Small intestine (tissue), 7 donors: ENCODE data around the gene DNALI1. TPM values are rescaled to one million over a fixed set of nuclear protein-coding genes. Genes with fewer than 3 reads are reported as not detected.
"Not testable (repeated sequence)": the region's sequence is repeated elsewhere in the genome, so short reads cannot be mapped to it uniquely, and the experiment has no call there.

Experiments used
- DNase-seq, 2 donors: peaks; one replicate each; pipeline versions ENCODE4 v3.0.0 to v3.0.0-alpha.2; 2013
- FAIRE-seq: peaks from 2 replicates; lab custom pipeline; 2012; peaks lifted over from hg19 to GRCh38; lab: Jason Lieb, UNC
- H3K27ac ChIP-seq, 3 donors: one replicate each; pipeline ENCODE4 v1.5.1; 2013; ENCODE audit warnings: low read length in 2 of 3, mild to moderate bottlenecking in 2 of 3, control low read depth in 1 of 3, inconsistent platforms in 1 of 3, low read depth in 1 of 3, moderate library complexity in 1 of 3
- H3K27me3 ChIP-seq, 3 donors: one replicate each; pipeline ENCODE4 v1.6.1; 2013; ENCODE audit warnings: low read length in 3 of 3, inconsistent platforms in 1 of 3; ENCODE audit not compliant: control insufficient read depth in 3 of 3, insufficient read depth in 3 of 3
- H3K36me3 ChIP-seq, 3 donors: one replicate each; pipeline ENCODE4 v1.6.1; 2013; ENCODE audit warnings: low read length in 3 of 3, inconsistent platforms in 1 of 3, low read depth in 1 of 3, mild to moderate bottlenecking in 1 of 3, moderate library complexity in 1 of 3; ENCODE audit not compliant: control insufficient read depth in 3 of 3, insufficient read depth in 2 of 3
- H3K4me1 ChIP-seq, 3 donors: one replicate each; pipeline ENCODE4 v1.6.1; 2013; ENCODE audit warnings: low read length in 2 of 3, inconsistent platforms in 1 of 3, low read depth in 1 of 3, mild to moderate bottlenecking in 1 of 3, moderate library complexity in 1 of 3; ENCODE audit not compliant: control insufficient read depth in 3 of 3, insufficient read depth in 2 of 3
- H3K4me3 ChIP-seq, 3 donors: one replicate each; pipeline ENCODE4 v1.5.1; 2013; ENCODE audit warnings: low read length in 3 of 3, control low read depth in 1 of 3, inconsistent platforms in 1 of 3, low read depth in 1 of 3, mild to moderate bottlenecking in 1 of 3, moderate library complexity in 1 of 3
- H3K9me3 ChIP-seq, 2 donors: one replicate each; pipeline ENCODE4 v1.6.1; 2013; ENCODE audit warnings: low read depth in 1 of 2, low read length in 1 of 2; ENCODE audit not compliant: control insufficient read depth in 2 of 2, insufficient read depth in 1 of 2
- WGBS, 3 donors: extraction: QIAGEN DNeasy Blood & Tissue Kit; methylation state at CpG; one replicate each; pipeline ENCODE4 v1.1.7; 2013; 5-methylcytosine and 5-hydroxymethylcytosine counted together
- polyA plus RNA-seq, 4 donors: library from polyadenylated mRNA; stranded (reverse) in 3 of 4; unstranded in 1 of 4; fragments of 200-250 nt in 3 of 4; fragments of 120-200 nt in 1 of 4; gene quantifications; one replicate each; pipeline versions ENCODE4 v1.2.1 to v1.2.3, GENCODE V29; 2013
- donor health status: healthy with polysubstance abuse.
- donor health status: control.
- donor health status: control.
- donor health status: Bipolar disorder and iron deficiency.
- donor health status: healthy.

The DNALI1 gene
- polyA plus RNA-seq, 4 donors: 1.6 to 30.0 (median 3.8) TPM

GRCh38 chr1:37518241-37518640, 38.5 kb upstream of the DNALI1 start:
- not testable (repeated sequence) for H3K9me3 ChIP-seq, DNase-seq, H3K27me3 ChIP-seq, H3K27ac ChIP-seq, FAIRE-seq, H3K4me3 ChIP-seq, H3K36me3 ChIP-seq, H3K4me1 ChIP-seq
- WGBS, 3 donors: 96 to 98% (median 97%) methylated on average over 9 to 29 of the region's 31 CpGs

- not testable (repeated sequence) for FAIRE-seq, H3K27me3 ChIP-seq, H3K36me3 ChIP-seq, H3K4me1 ChIP-seq, DNase-seq, H3K9me3 ChIP-seq, H3K27ac ChIP-seq
- peak overlapping the region in 1 of 3 donors; percentile 16 for H3K4me3 ChIP-seq
- WGBS, 3 donors: 73 to 81% (median 74%) methylated on average over 15 of the region's 15 CpGs
These were observed 37.8 kb upstream of the DNALI1 start for GRCh38 chr1:37518929-37519328.

GRCh38 chr1:37519613-37520012, 37.1 kb upstream of the DNALI1 start:
- no peak for FAIRE-seq
- Histone ChIP-seq H3K9me3 (no peaks in the 10 kb centered on the region), H3K36me3 (no peaks in the 10 kb centered on the region), H3K4me1 (peaks cover 0 to 4% (median 0%) of the 10 kb centered on the region in 3 donors), H3K27me3 (no peaks in the 10 kb centered on the region), H3K27ac (no peak overlapping the region), H3K4me3 (peak overlapping the region in 1 of 3 donors; percentile 16)
- no peak for DNase-seq

GRCh38 chr1:37529888-37530287, 26.9 kb upstream of the DNALI1 start:
- FAIRE-seq, H3K4me3 ChIP-seq: not testable (repeated sequence)

GRCh38 chr1:37532418-37533156, 24.2 kb upstream of the DNALI1 start:
- WGBS, 3 donors: 94 to 97% (median 94%) methylated on average over 4 of the region's 4 CpGs
- not testable (repeated sequence) for DNase-seq

More at GRCh38 chr1:37529888-37530287, 26.9 kb upstream of the DNALI1 start:
- H3K4me1 ChIP-seq, H3K27me3 ChIP-seq, H3K27ac ChIP-seq, H3K36me3 ChIP-seq, H3K9me3 ChIP-seq, DNase-seq: not testable (repeated sequence)
- 64 to 82% (median 73%) methylated on average over 1 of the region's 1 CpG for WGBS, 3 donors

GRCh38 chr1:37533317-37534093, 23.2 kb upstream of the DNALI1 start:
- DNase-seq (no peak), FAIRE-seq (no peak)
- Histone ChIP-seq H3K27ac (no peak overlapping the region), H3K36me3 (peaks cover 3 to 7% (median 5%) of the 10 kb centered on the region in 3 donors), H3K4me3 (no peak overlapping the region), H3K4me1 (peaks cover 0 to 3% (median 0%) of the 10 kb centered on the region in 3 donors), H3K9me3 (no peaks in the 10 kb centered on the region), H3K27me3 (no peaks in the 10 kb centered on the region)
- 83 to 92% (median 89%) methylated on average over 4 of the region's 4 CpGs for WGBS, 3 donors

More at GRCh38 chr1:37532418-37533156, 24.2 kb upstream of the DNALI1 start:
- H3K9me3 ChIP-seq, H3K27me3 ChIP-seq, H3K27ac ChIP-seq, H3K4me1 ChIP-seq, FAIRE-seq, H3K36me3 ChIP-seq, H3K4me3 ChIP-seq: not testable (repeated sequence)

GRCh38 chr1:37537378-37537777, 19.4 kb upstream of the DNALI1 start:
- DNase-seq: no peak
- H3K27ac ChIP-seq: no peak overlapping the region
- WGBS, 3 donors: 74 to 87% (median 80%) methylated on average over 2 of the region's 2 CpGs

GRCh38 chr1:37539154-37539553, 17.6 kb upstream of the DNALI1 start:
- not testable (repeated sequence) for H3K27ac ChIP-seq, H3K27me3 ChIP-seq, FAIRE-seq, H3K4me3 ChIP-seq, H3K4me1 ChIP-seq, H3K9me3 ChIP-seq, DNase-seq
- peaks cover 11 to 35% (median 14%) of the 10 kb centered on the region in 3 donors for H3K36me3 ChIP-seq
- WGBS, 3 donors: 93 to 96% (median 95%) methylated on average over 10 of the region's 10 CpGs

More at GRCh38 chr1:37537378-37537777, 19.4 kb upstream of the DNALI1 start:
- no peaks in the 10 kb centered on the region for H3K9me3 ChIP-seq
- H3K27me3 ChIP-seq: no peaks in the 10 kb centered on the region
- H3K36me3 ChIP-seq: peaks cover 11 to 24% (median 14%) of the 10 kb centered on the region in 3 donors
- FAIRE-seq: no peak
- peaks cover 0 to 3% (median 0%) of the 10 kb centered on the region in 3 donors for H3K4me1 ChIP-seq
- no peak overlapping the region for H3K4me3 ChIP-seq
